BLaER1 treated with 17β-estradiol and CSF1 and Interleukin-3, amounts not matched to agents 10 nM and 100 nM (cell line): ENCODE data around the gene TTC8.

Source experiments
- H3K27ac ChIP-seq, 11 experiments: shearing (Covaris generic); formaldehyde crosslinking; 2 replicates each; pipeline ENCODE4 v1.8.1; 2022
- H3K27me3 ChIP-seq, 11 experiments: shearing (Covaris generic); formaldehyde crosslinking; 2 replicates each; pipeline ENCODE4 v1.8.1; 2022
- H3K36me3 ChIP-seq, 11 experiments: shearing (Covaris generic); formaldehyde crosslinking; 2 replicates each; pipeline ENCODE4 v1.8.1; 2022
- H3K4me1 ChIP-seq, 10 experiments: shearing (Covaris generic); formaldehyde crosslinking; 2 replicates each; pipeline ENCODE4 v1.8.1; 2022
- H3K4me2 ChIP-seq, 11 experiments: shearing (Covaris generic); formaldehyde crosslinking; 2 replicates each; pipeline ENCODE4 v1.8.1; 2022
- H3K4me3 ChIP-seq, 10 experiments: shearing (Covaris generic); formaldehyde crosslinking; 2 replicates each; pipeline ENCODE4 v1.8.1; 2022
- H3K9ac ChIP-seq, 11 experiments: shearing (Covaris generic); formaldehyde crosslinking; 2 replicates each; pipeline ENCODE4 v1.8.1; 2022
- H3K9me3 ChIP-seq, 11 experiments: shearing (Covaris generic); formaldehyde crosslinking; replicated peaks in 1 of 11; 2 replicates each; pipeline ENCODE4 v1.8.1; 2022
- H4K20me1 ChIP-seq, 11 experiments: shearing (Covaris generic); formaldehyde crosslinking; 2 replicates each; pipeline ENCODE4 v1.8.1; 2022
- Cebpa-rat ChIP-seq, 11 experiments: shearing (Covaris generic); IDR thresholded peaks; 2 replicates each; pipeline ENCODE4 v1.8.1; 2022

TTC8 gene

DNA sequence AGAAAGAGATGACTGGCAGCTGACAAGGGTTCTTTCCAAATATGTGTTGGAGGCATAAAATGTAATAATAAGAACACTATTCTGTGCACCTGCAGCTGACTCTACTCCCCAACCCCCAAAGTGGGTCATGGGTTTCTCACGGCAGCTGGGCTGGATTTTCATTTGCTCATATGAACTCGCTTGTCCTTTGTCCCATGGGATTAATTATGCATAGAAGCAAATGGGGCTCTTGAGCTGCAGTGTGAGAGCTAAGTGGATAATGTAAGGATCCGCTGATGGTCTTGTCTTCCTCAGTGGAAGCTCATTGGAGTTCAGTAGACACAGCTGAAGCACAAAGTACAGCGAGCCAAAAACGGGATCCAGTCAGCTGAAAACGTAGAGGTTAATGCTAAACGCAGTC is 46.3 kb downstream of the TTC8 start:
- no peaks in the 10 kb centered on the region for H3K27me3 ChIP-seq
- H3K4me1 ChIP-seq: no peaks in the 10 kb centered on the region
- H3K4me2 ChIP-seq: no peak overlapping the region
- no peak overlapping the region for H3K27ac ChIP-seq
- peaks cover 0 to 38% (median 0%) of the 10 kb centered on the region in 11 experiments; a peak in 6 of 22 replicates for H3K36me3 ChIP-seq
- no peak overlapping the region for H3K4me3 ChIP-seq
- H3K9ac ChIP-seq: no peak overlapping the region
- no peaks in the 10 kb centered on the region for H4K20me1 ChIP-seq
- TF ChIP-seq Cebpa-rat (IDR thresholded peaks at IDR 0.05): no peak
- no peaks in the 10 kb centered on the region for H3K9me3 ChIP-seq

- Histone ChIP-seq H3K9me3 (no peaks in the 10 kb centered on the region), H3K27ac (no peak overlapping the region), H3K9ac (no peak overlapping the region), H3K4me3 (no peak overlapping the region), H3K27me3 (no peaks in the 10 kb centered on the region), H4K20me1 (no peaks in the 10 kb centered on the region), H3K36me3 (peaks cover 0 to 38% (median 0%) of the 10 kb centered on the region in 11 experiments; a peak in 6 of 22 replicates), H3K4me1 (no peaks in the 10 kb centered on the region), H3K4me2 (no peak overlapping the region)
- no peak for TF ChIP-seq Cebpa-rat (IDR thresholded peaks at IDR 0.05)
These were observed 47.0 kb downstream of the TTC8 start for GRCh38 chr14:88871429-88871828.

- H3K9ac ChIP-seq: no peak overlapping the region
- H3K27ac ChIP-seq: no peak overlapping the region
- H3K4me3 ChIP-seq: no peak overlapping the region
- H3K36me3 ChIP-seq: peaks cover 0 to 38% (median 0%) of the 10 kb centered on the region in 11 experiments; a peak in 6 of 22 replicates
- H3K9me3 ChIP-seq: no peaks in the 10 kb centered on the region
- no peaks in the 10 kb centered on the region for H4K20me1 ChIP-seq
- H3K4me1 ChIP-seq: no peaks in the 10 kb centered on the region
- no peak for TF ChIP-seq Cebpa-rat (IDR thresholded peaks at IDR 0.05)
- H3K4me2 ChIP-seq: no peak overlapping the region
- H3K27me3 ChIP-seq: no peaks in the 10 kb centered on the region
These were observed 48.5 kb downstream of the TTC8 start for GRCh38 chr14:88872976-88873375.

DNA sequence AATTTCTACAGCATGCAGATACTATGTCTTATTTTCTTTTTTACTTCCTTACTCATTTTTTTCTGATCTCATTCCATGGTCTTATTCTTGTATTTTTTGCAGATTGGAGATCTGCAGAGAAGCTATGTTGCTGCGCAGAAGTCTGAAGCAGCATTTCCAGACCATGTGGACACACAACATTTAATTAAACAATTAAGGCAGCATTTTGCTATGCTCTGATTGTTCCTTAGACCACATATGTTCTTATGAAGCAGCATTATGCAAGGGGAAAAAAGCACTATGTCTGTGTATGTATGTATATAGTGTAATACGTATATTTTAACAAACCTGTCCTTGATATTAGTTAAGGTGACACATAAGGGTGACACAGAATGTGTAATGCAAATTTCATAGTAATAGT is 52.7 kb downstream of the TTC8 start:
- peaks cover 10 to 36% (median 18%) of the 10 kb centered on the region in 11 experiments for H3K9me3 ChIP-seq
- H3K9ac ChIP-seq: no peak overlapping the region
- no peaks in the 10 kb centered on the region for H4K20me1 ChIP-seq
- TF ChIP-seq Cebpa-rat (IDR thresholded peaks at IDR 0.05): no peak
- peaks cover 0 to 46% (median 0%) of the 10 kb centered on the region in 11 experiments; a peak in 7 of 22 replicates for H3K36me3 ChIP-seq
- H3K4me2 ChIP-seq: no peak overlapping the region
- H3K4me1 ChIP-seq: peaks cover 0 to 6% (median 0%) of the 10 kb centered on the region in 10 experiments; a peak in 2 of 20 replicates
- H3K27ac ChIP-seq: no peak overlapping the region
- no peaks in the 10 kb centered on the region for H3K27me3 ChIP-seq
- no peak overlapping the region for H3K4me3 ChIP-seq

- H3K27me3 ChIP-seq: no peaks in the 10 kb centered on the region
- no peak overlapping the region for H3K4me2 ChIP-seq
- no peak overlapping the region for H3K4me3 ChIP-seq
- peaks cover 0 to 6% (median 0%) of the 10 kb centered on the region in 10 experiments; a peak in 2 of 20 replicates for H3K4me1 ChIP-seq
- TF ChIP-seq Cebpa-rat (IDR thresholded peaks at IDR 0.05): no peak
- H3K9ac ChIP-seq: no peak overlapping the region
- H3K9me3 ChIP-seq: peaks cover 28 to 54% (median 35%) of the 10 kb centered on the region in 11 experiments
- H4K20me1 ChIP-seq: no peaks in the 10 kb centered on the region
- no peak overlapping the region for H3K27ac ChIP-seq
- peaks cover 0 to 47% (median 0%) of the 10 kb centered on the region in 11 experiments; a peak in 5 of 22 replicates for H3K36me3 ChIP-seq
These were observed 54.6 kb downstream of the TTC8 start for GRCh38 chr14:88879022-88879421.

- peaks cover 0 to 51% (median 0%) of the 10 kb centered on the region in 11 experiments; a peak in 5 of 22 replicates for H3K36me3 ChIP-seq
- no peak overlapping the region for H3K27ac ChIP-seq
- no peak overlapping the region for H3K4me3 ChIP-seq
- TF ChIP-seq Cebpa-rat (IDR thresholded peaks at IDR 0.05): no peak
- H3K9ac ChIP-seq: no peak overlapping the region
- H3K27me3 ChIP-seq: no peaks in the 10 kb centered on the region
- no peaks in the 10 kb centered on the region for H4K20me1 ChIP-seq
- H3K4me2 ChIP-seq: no peak overlapping the region
- H3K4me1 ChIP-seq: peaks cover 0 to 6% (median 0%) of the 10 kb centered on the region in 10 experiments; a peak in 2 of 20 replicates
- peaks cover 30 to 71% (median 42%) of the 10 kb centered on the region in 11 experiments for H3K9me3 ChIP-seq
These were observed 57.8 kb downstream of the TTC8 start for GRCh38 chr14:88882236-88882635.

- H3K4me3 ChIP-seq: no peak overlapping the region
- no peaks in the 10 kb centered on the region for H3K36me3 ChIP-seq
- H3K27me3 ChIP-seq: no peaks in the 10 kb centered on the region
- no peak overlapping the region for H3K9ac ChIP-seq
- peaks cover 0 to 7% (median 0%) of the 10 kb centered on the region in 11 experiments; a peak in 4 of 22 replicates for H3K9me3 ChIP-seq
- no peaks in the 10 kb centered on the region for H3K4me1 ChIP-seq
- H3K4me2 ChIP-seq: no peak overlapping the region
- no peak for TF ChIP-seq Cebpa-rat (IDR thresholded peaks at IDR 0.05)
- no peak overlapping the region for H3K27ac ChIP-seq
- no peaks in the 10 kb centered on the region for H4K20me1 ChIP-seq
These were observed 70.7 kb downstream of the TTC8 start for GRCh38 chr14:88895116-88895515.

GRCh38 chr14:88901189-88901588 is 76.7 kb downstream of the TTC8 start:
- TF ChIP-seq Cebpa-rat (IDR thresholded peaks at IDR 0.05): no peak
- Histone ChIP-seq H4K20me1 (no peaks in the 10 kb centered on the region), H3K9me3 (peaks cover 0 to 13% (median 4%) of the 10 kb centered on the region in 11 experiments; a peak in 5 of 22 replicates), H3K4me2 (no peak overlapping the region), H3K36me3 (no peaks in the 10 kb centered on the region), H3K4me3 (no peak overlapping the region), H3K9ac (no peak overlapping the region), H3K27ac (no peak overlapping the region), H3K4me1 (no peaks in the 10 kb centered on the region), H3K27me3 (no peaks in the 10 kb centered on the region)

DNA sequence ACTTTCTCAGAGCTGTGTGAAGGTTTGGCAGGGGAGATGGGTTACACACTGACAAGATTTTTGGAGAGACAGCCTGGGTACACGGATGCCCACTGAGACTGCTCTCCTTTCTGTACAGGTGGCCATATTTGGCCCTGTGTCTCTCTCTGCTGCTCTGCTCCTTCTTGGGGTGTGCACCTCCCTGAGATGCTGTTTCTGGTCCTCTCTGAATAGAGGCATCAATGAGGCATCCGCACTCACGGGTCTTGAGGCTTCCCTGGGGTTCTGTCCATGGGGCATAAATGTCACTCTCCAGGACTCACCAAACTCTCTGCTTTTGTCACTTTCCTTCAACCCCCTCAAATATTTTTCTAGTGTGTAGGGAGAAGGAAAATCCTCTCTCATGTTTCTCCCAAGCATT is 77.5 kb downstream of the TTC8 start:
- Histone ChIP-seq H3K27ac (no peak overlapping the region), H4K20me1 (no peaks in the 10 kb centered on the region), H3K4me1 (no peaks in the 10 kb centered on the region), H3K9me3 (peaks cover 0 to 16% (median 6%) of the 10 kb centered on the region in 11 experiments; a peak in 12 of 22 replicates), H3K4me2 (no peak overlapping the region), H3K27me3 (no peaks in the 10 kb centered on the region), H3K36me3 (no peaks in the 10 kb centered on the region), H3K9ac (no peak overlapping the region), H3K4me3 (no peak overlapping the region)
- TF ChIP-seq Cebpa-rat (IDR thresholded peaks at IDR 0.05): no peak

GRCh38 chr14:88902850-88903249 is 78.4 kb downstream of the TTC8 start:
- peaks cover 7 to 21% (median 14%) of the 10 kb centered on the region in 11 experiments; a peak in 20 of 22 replicates for H3K9me3 ChIP-seq
- no peaks in the 10 kb centered on the region for H3K36me3 ChIP-seq
- no peak overlapping the region for H3K4me2 ChIP-seq
- H3K27me3 ChIP-seq: no peaks in the 10 kb centered on the region
- TF ChIP-seq Cebpa-rat (IDR thresholded peaks at IDR 0.05): no peak
- H4K20me1 ChIP-seq: no peaks in the 10 kb centered on the region
- no peak overlapping the region for H3K4me3 ChIP-seq
- no peaks in the 10 kb centered on the region for H3K4me1 ChIP-seq
- H3K9ac ChIP-seq: no peak overlapping the region
- H3K27ac ChIP-seq: no peak overlapping the region
